Skeletal muscle tissue (tissue), 4 donors: ENCODE results near the gene ANGPTL8. TPM values are rescaled to one million over a fixed set of nuclear protein-coding genes. Genes with fewer than 3 reads are reported as not detected.

ENCODE experiments used
- H3K27ac ChIP-seq: one replicate; pipeline ENCODE4 v1.7.0; 2013; ENCODE audit warnings: mild to moderate bottlenecking, low read depth, low read length, inconsistent platforms
- H3K27me3 ChIP-seq, 3 donors: one replicate each; pipeline ENCODE4 v1.7.0; 2013; ENCODE audit warnings: low read length in 3 of 3; ENCODE audit not compliant: control insufficient read depth in 3 of 3, insufficient read depth in 3 of 3
- H3K36me3 ChIP-seq, 3 donors: one replicate each; pipeline ENCODE4 v1.7.0; 2013; ENCODE audit warnings: low read length in 3 of 3; ENCODE audit not compliant: control insufficient read depth in 3 of 3, insufficient read depth in 3 of 3
- H3K4me1 ChIP-seq, 3 donors: one replicate each; pipeline ENCODE4 v1.7.0; 2013; ENCODE audit warnings: low read length in 3 of 3, mild to moderate bottlenecking in 3 of 3; ENCODE audit not compliant: control insufficient read depth in 3 of 3, insufficient read depth in 3 of 3
- H3K4me3 ChIP-seq, 3 donors: one replicate each; pipeline ENCODE4 v1.7.0; 2013; ENCODE audit warnings: low read length in 3 of 3
- H3K9ac ChIP-seq, 3 donors: one replicate each; pipeline ENCODE4 v1.7.0; 2013; ENCODE audit warnings: low read length in 3 of 3, mild to moderate bottlenecking in 3 of 3, moderate library complexity in 2 of 3, low read depth in 1 of 3
- H3K9me3 ChIP-seq, 3 donors: one replicate each; pipeline ENCODE4 v1.7.0; 2013; ENCODE audit warnings: low read length in 3 of 3; ENCODE audit not compliant: control insufficient read depth in 3 of 3
- total RNA-seq: library from RNA; depleted of rRNA; stranded (reverse); fragments of >200 nt; gene quantifications from one replicate; pipeline ENCODE4 v1.2.3, GENCODE V29; 2014
- donor health status: Osteomylitis.

Gene ANGPTL8
- total RNA-seq, 1 donor from 2014 or later = 3.1 TPM

GRCh38 chr19:11214387-11214786 lies 25.0 kb upstream of the ANGPTL8 start:
- Histone ChIP-seq H3K4me3 (no peak overlapping the region), H3K27ac (no peak overlapping the region), H3K9ac (no peak overlapping the region), H3K9me3 (no peaks in the 10 kb centered on the region), H3K36me3 (peaks cover 22 to 26% (median 24%) of the 10 kb centered on the region in 3 donors), H3K4me1 (no peaks in the 10 kb centered on the region), H3K27me3 (no peaks in the 10 kb centered on the region)

- Histone ChIP-seq H3K9ac (no peak overlapping the region), H3K27me3 (no peaks in the 10 kb centered on the region), H3K27ac (no peak overlapping the region), H3K9me3 (peaks cover 5 to 9% (median 6%) of the 10 kb centered on the region in 3 donors), H3K4me3 (no peak overlapping the region), H3K36me3 (peaks cover 20 to 22% (median 22%) of the 10 kb centered on the region in 3 donors), H3K4me1 (no peaks in the 10 kb centered on the region)
Observed at GRCh38 chr19:11221082-11221598, 18.3 kb upstream of the ANGPTL8 start.

GRCh38 chr19:11223200-11223599 lies 16.2 kb upstream of the ANGPTL8 start:
- peaks cover 14 to 27% (median 24%) of the 10 kb centered on the region in 3 donors for H3K36me3 ChIP-seq
- peaks cover 5 to 9% (median 6%) of the 10 kb centered on the region in 3 donors for H3K9me3 ChIP-seq
- H3K27me3 ChIP-seq = no peaks in the 10 kb centered on the region
- no peaks in the 10 kb centered on the region for H3K4me1 ChIP-seq
- H3K27ac ChIP-seq = no peak overlapping the region
- H3K4me3 ChIP-seq = no peak overlapping the region
- H3K9ac ChIP-seq = no peak overlapping the region

- Histone ChIP-seq H3K27ac (no peak overlapping the region), H3K36me3 (peaks cover 14 to 28% (median 27%) of the 10 kb centered on the region in 3 donors), H3K4me1 (no peaks in the 10 kb centered on the region), H3K27me3 (no peaks in the 10 kb centered on the region), H3K9me3 (peaks cover 5 to 9% (median 6%) of the 10 kb centered on the region in 3 donors), H3K4me3 (no peak overlapping the region), H3K9ac (no peak overlapping the region)
Observed at GRCh38 chr19:11224429-11224828, 15.0 kb upstream of the ANGPTL8 start.

- Histone ChIP-seq H3K9me3 (peaks cover 5 to 9% (median 6%) of the 10 kb centered on the region in 3 donors), H3K27me3 (no peaks in the 10 kb centered on the region), H3K4me1 (no peaks in the 10 kb centered on the region), H3K36me3 (peaks cover 14 to 28% (median 27%) of the 10 kb centered on the region in 3 donors), H3K9ac (no peak overlapping the region), H3K27ac (no peak overlapping the region), H3K4me3 (no peak overlapping the region)
Observed at GRCh38 chr19:11225172-11225571, 14.2 kb upstream of the ANGPTL8 start.

- Histone ChIP-seq H3K27me3 (no peaks in the 10 kb centered on the region), H3K9ac (no peak overlapping the region), H3K4me1 (no peaks in the 10 kb centered on the region), H3K9me3 (peaks cover 5 to 9% (median 6%) of the 10 kb centered on the region in 3 donors), H3K36me3 (peaks cover 14 to 32% (median 27%) of the 10 kb centered on the region in 3 donors), H3K4me3 (no peak overlapping the region), H3K27ac (no peak overlapping the region)
Observed at GRCh38 chr19:11225815-11226214, 13.6 kb upstream of the ANGPTL8 start.

GRCh38 chr19:11226716-11227166 lies 12.7 kb upstream of the ANGPTL8 start:
- H3K4me1 ChIP-seq = no peaks in the 10 kb centered on the region
- no peak overlapping the region for H3K27ac ChIP-seq
- H3K4me3 ChIP-seq = no peak overlapping the region
- peaks cover 0 to 3% (median 2%) of the 10 kb centered on the region in 3 donors for H3K9me3 ChIP-seq
- no peaks in the 10 kb centered on the region for H3K27me3 ChIP-seq
- H3K9ac ChIP-seq = no peak overlapping the region
- peaks cover 6 to 31% (median 22%) of the 10 kb centered on the region in 3 donors for H3K36me3 ChIP-seq

- Histone ChIP-seq H3K9ac (no peak overlapping the region), H3K27ac (no peak overlapping the region), H3K36me3 (peaks cover 5 to 30% (median 22%) of the 10 kb centered on the region in 3 donors), H3K9me3 (no peaks in the 10 kb centered on the region), H3K4me1 (no peaks in the 10 kb centered on the region), H3K4me3 (no peak overlapping the region), H3K27me3 (no peaks in the 10 kb centered on the region)
Observed at GRCh38 chr19:11227195-11227886, 12.1 kb upstream of the ANGPTL8 start.

- Histone ChIP-seq H3K4me1 (no peaks in the 10 kb centered on the region), H3K9ac (no peak overlapping the region), H3K27ac (no peak overlapping the region), H3K9me3 (no peaks in the 10 kb centered on the region), H3K4me3 (no peak overlapping the region), H3K27me3 (no peaks in the 10 kb centered on the region), H3K36me3 (peaks cover 12 to 31% (median 21%) of the 10 kb centered on the region in 3 donors)
Observed at GRCh38 chr19:11230621-11231386, 8.6 kb upstream of the ANGPTL8 start.

GRCh38 chr19:11232555-11232954 lies 6.9 kb upstream of the ANGPTL8 start:
- Histone ChIP-seq H3K4me1 (no peaks in the 10 kb centered on the region), H3K27ac (no peak overlapping the region), H3K27me3 (no peaks in the 10 kb centered on the region), H3K9me3 (no peaks in the 10 kb centered on the region), H3K9ac (no peak overlapping the region), H3K36me3 (peaks cover 17 to 25% (median 23%) of the 10 kb centered on the region in 3 donors), H3K4me3 (no peak overlapping the region)
